Endodermal cell (in vitro differentiated cells): Measurements from ENCODE around the gene KIAA1671. TPM values are rescaled to one million over a fixed set of nuclear protein-coding genes. Genes with fewer than 3 reads are reported as not detected.

Experiments used
- DNase-seq: peaks from one replicate; pipeline ENCODE4 v3.0.0-alpha.2; 2017
- H3K27ac ChIP-seq: 2 replicates; pipeline ENCODE4 v1.5.1; 2013; ENCODE audit warnings: mild to moderate bottlenecking, low read depth, low read length, moderate library complexity
- H3K27me3 ChIP-seq: 2 replicates; pipeline ENCODE4 v1.6.1; 2013; ENCODE audit warnings: mild to moderate bottlenecking, low read length, moderate library complexity; ENCODE audit not compliant: insufficient read depth, control insufficient read depth, poor library complexity, severe bottlenecking
- H3K36me3 ChIP-seq: 2 replicates; pipeline ENCODE4 v1.7.0; 2013; ENCODE audit warnings: mild to moderate bottlenecking, low read length, moderate library complexity; ENCODE audit not compliant: control insufficient read depth, insufficient read depth
- H3K4me1 ChIP-seq: one replicate; pipeline ENCODE4 v1.7.0; 2013; ENCODE audit warnings: low read length; ENCODE audit not compliant: control insufficient read depth, insufficient read depth
- H3K4me3 ChIP-seq: 2 replicates; pipeline ENCODE4 v1.5.1; 2013; ENCODE audit warnings: mild to moderate bottlenecking, low read length, moderate library complexity
- H3K9ac ChIP-seq: 2 replicates; pipeline ENCODE4 v1.6.1; 2013; ENCODE audit warnings: mild to moderate bottlenecking, low read length, moderate library complexity; ENCODE audit not compliant: poor library complexity, severe bottlenecking; ENCODE audit errors: extremely low read depth
- H3K9me3 ChIP-seq: 2 replicates; pipeline ENCODE4 v1.6.1; 2013; ENCODE audit warnings: mild to moderate bottlenecking, low read length, moderate library complexity; ENCODE audit not compliant: control insufficient read depth
- H3K27ac Mint-ChIP-seq: 2 replicates; pipeline ENCODE4 v1.8.0; 2020; ENCODE audit warnings: mixed read lengths
- H3K27me3 Mint-ChIP-seq: 2 replicates; pipeline ENCODE4 v1.8.0; 2021; ENCODE audit warnings: mild to moderate bottlenecking, mixed read lengths; ENCODE audit not compliant: insufficient read depth
- H3K36me3 Mint-ChIP-seq: 2 replicates; pipeline ENCODE4 v1.8.0; 2020; ENCODE audit warnings: low read depth, mixed read lengths
- H3K4me1 Mint-ChIP-seq: 2 replicates; pipeline ENCODE4 v1.8.0; 2020; ENCODE audit warnings: mixed read lengths
- H3K4me3 Mint-ChIP-seq: 2 replicates; pipeline ENCODE4 v1.8.0; 2020; ENCODE audit warnings: mild to moderate bottlenecking, moderate library complexity, mixed read lengths
- H3K9me3 Mint-ChIP-seq: 2 replicates; pipeline ENCODE4 v1.8.0; 2020; ENCODE audit warnings: mild to moderate bottlenecking, mixed read lengths
- CTCF ChIP-seq: fragments of 200-600 bp; sonication (generic); conservative IDR thresholded peaks from 2 replicates; pipeline ENCODE4 v1.5.0; 2021; ENCODE audit warnings: antibody characterized with exemption, mild to moderate bottlenecking
- whole genome bisulfite sequencing, 2 experiments: methylation state at CpG; one replicate each; pipeline versions ENCODE4 v1.1.5 to v1.1.7; 2013; ENCODE audit warnings: missing lambda C conversion rate in 2 of 2, mixed read lengths in 1 of 2; ENCODE audit not compliant: insufficient coverage in 1 of 2, insufficient read length in 1 of 2; 5-methylcytosine and 5-hydroxymethylcytosine counted together
- total RNA-seq, 2 donors: library from RNA; stranded (reverse); fragmentation: NEBNext Ultra II Directional in 1 of 2; extraction: Animal tissue kit (Norgen Biotek cat#: 25700) in 1 of 2; gene quantifications; 2 replicates in 1 of 2; 3 replicates in 1 of 2; pipeline ENCODE4 v1.2.1, GENCODE V29; 2021

Gene KIAA1671
- total RNA-seq, 2 donors from 2014 or later = 38.8 to 43.7 TPM

- peak overlapping the region; percentile 85 for H3K27ac Mint-ChIP-seq
- no peak overlapping the region for H3K4me3 Mint-ChIP-seq
- Histone ChIP-seq H3K27ac (peak overlapping the region; percentile 77), H3K9me3 (no peaks in the 10 kb centered on the region), H3K4me1 (peaks cover 8% of the 10 kb centered on the region), H3K27me3 (no peaks in the 10 kb centered on the region), H3K9ac (no peak overlapping the region), H3K4me3 (no peak overlapping the region), H3K36me3 (no peaks in the 10 kb centered on the region)
- WGBS, 2 experiments = 73 to 85% methylated on average over 7 to 12 of the region's 12 CpGs
- DNase-seq = peak; percentile 75
- no peak for TF ChIP-seq CTCF
- H3K27me3 Mint-ChIP-seq = no peaks in the 10 kb centered on the region
- H3K36me3 Mint-ChIP-seq = peaks cover 3% of the 10 kb centered on the region
- H3K4me1 Mint-ChIP-seq = peaks cover 32% of the 10 kb centered on the region
- no peaks in the 10 kb centered on the region for H3K9me3 Mint-ChIP-seq
These were observed 25.1 kb downstream of the KIAA1671 start for GRCh38 chr22:24977370-24978221.

GRCh38 chr22:24978308-24978707 lies 25.8 kb downstream of the KIAA1671 start:
- no peak overlapping the region for H3K9ac ChIP-seq
- no peak for TF ChIP-seq CTCF
- WGBS, 2 experiments = 92 to 100% methylated on average over 1 of the region's 1 CpG
- no peak overlapping the region for H3K4me3 ChIP-seq
- H3K27ac ChIP-seq = no peak overlapping the region
- peaks cover 8% of the 10 kb centered on the region for H3K4me1 ChIP-seq
- peaks cover 37% of the 10 kb centered on the region for H3K4me1 Mint-ChIP-seq
- no peak for DNase-seq
- peaks cover 3% of the 10 kb centered on the region for H3K36me3 Mint-ChIP-seq
- no peaks in the 10 kb centered on the region for H3K27me3 Mint-ChIP-seq
- no peaks in the 10 kb centered on the region for H3K27me3 ChIP-seq
- H3K36me3 ChIP-seq = no peaks in the 10 kb centered on the region
- no peaks in the 10 kb centered on the region for H3K9me3 Mint-ChIP-seq
- no peaks in the 10 kb centered on the region for H3K9me3 ChIP-seq
- H3K27ac Mint-ChIP-seq = peak overlapping the region; percentile 85
- no peak overlapping the region for H3K4me3 Mint-ChIP-seq

- Histone ChIP-seq H3K27ac (no peak overlapping the region), H3K4me3 (no peak overlapping the region), H3K36me3 (peaks cover 4% of the 10 kb centered on the region), H3K9me3 (no peaks in the 10 kb centered on the region), H3K9ac (no peak overlapping the region), H3K27me3 (no peaks in the 10 kb centered on the region), H3K4me1 (peaks cover 8% of the 10 kb centered on the region)
- no peaks in the 10 kb centered on the region for H3K27me3 Mint-ChIP-seq
- H3K4me1 Mint-ChIP-seq = peaks cover 44% of the 10 kb centered on the region
- no peaks in the 10 kb centered on the region for H3K9me3 Mint-ChIP-seq
- TF ChIP-seq CTCF = no peak
- 87 to 95% methylated on average over 4 to 5 of the region's 5 CpGs for WGBS, 2 experiments
- no peak overlapping the region for H3K4me3 Mint-ChIP-seq
- no peak for DNase-seq
- H3K27ac Mint-ChIP-seq = no peak overlapping the region
- H3K36me3 Mint-ChIP-seq = peaks cover 3% of the 10 kb centered on the region
These were observed 28.6 kb downstream of the KIAA1671 start for GRCh38 chr22:24981066-24981465.
